ENCODE results near the gene TNFSF11. TPM values are rescaled to one million over a fixed set of nuclear protein-coding genes. Genes with fewer than 3 reads are reported as not detected.
A peak's percentile ranks its signal among the peaks of the same experiment; 100 is the strongest.
"Not testable (repeated sequence)": the region's sequence is repeated elsewhere in the genome, so short reads cannot be mapped to it uniquely, and the experiment has no call there.

TNFSF11 gene
- polyA plus RNA-seq, 10 donors: 0.10 to 2.7 (median 0.23) TPM; not detected in 5

GRCh38 chr13:42559573-42560218 lies 14.3 kb upstream of the TNFSF11 start:
- DNase-seq: not testable (repeated sequence)

- DNase-seq: not testable (repeated sequence)
Observed at GRCh38 chr13:42560320-42560719, 13.6 kb upstream of the TNFSF11 start.

- no peak for DNase-seq
Observed at GRCh38 chr13:42561752-42562467, 12.0 kb upstream of the TNFSF11 start.

GRCh38 chr13:42567906-42568305 lies 6.0 kb upstream of the TNFSF11 start:
- DNase-seq: no peak

GRCh38 chr13:42569576-42570344 lies 4.2 kb upstream of the TNFSF11 start:
- DNase-seq: no peak

GRCh38 chr13:42571895-42572294 lies 2.1 kb upstream of the TNFSF11 start:
- no peak for DNase-seq

GRCh38 chr13:42574435-42575311 lies 721 bp downstream of the TNFSF11 start:
- peak in 1 of 3 donors; percentile 13 for DNase-seq

- DNase-seq: no peak
Observed at GRCh38 chr13:42575938-42576337, 2.0 kb downstream of the TNFSF11 start.

- DNase-seq: no peak
Observed at GRCh38 chr13:42577538-42577937, 3.6 kb downstream of the TNFSF11 start.

GRCh38 chr13:42580644-42581043 lies 6.7 kb downstream of the TNFSF11 start:
- DNase-seq: no peak

GRCh38 chr13:42581427-42581826 lies 7.5 kb downstream of the TNFSF11 start:
- no peak for DNase-seq

GRCh38 chr13:42591602-42592001 lies 17.6 kb downstream of the TNFSF11 start:
- DNase-seq: no peak

- DNase-seq: peak in 1 of 3 donors; percentile 58
Observed at GRCh38 chr13:42592915-42593900, 19.3 kb downstream of the TNFSF11 start.

- peak; percentile 73 to 86 (median 79) for DNase-seq
Observed at GRCh38 chr13:42594481-42595252, 20.7 kb downstream of the TNFSF11 start.

GRCh38 chr13:42595253-42595571 lies 21.3 kb downstream of the TNFSF11 start:
- no peak for DNase-seq

- DNase-seq: no peak
Observed at GRCh38 chr13:42597505-42597904, 23.6 kb downstream of the TNFSF11 start.

GRCh38 chr13:42600943-42601342 lies 27.0 kb downstream of the TNFSF11 start:
- peak in 1 of 3 donors; percentile 31 for DNase-seq

GRCh38 chr13:42602906-42603305 lies 29.0 kb downstream of the TNFSF11 start:
- DNase-seq: peak in 1 of 3 donors; percentile 17

GRCh38 chr13:42603571-42603970 lies 29.6 kb downstream of the TNFSF11 start:
- DNase-seq: no peak

- no peak for DNase-seq
Observed at GRCh38 chr13:42607546-42607945, 33.6 kb downstream of the TNFSF11 start.
